GM18867 (cell line): Measurements from ENCODE around the gene LPP.

ENCODE experiments used
- ATAC-seq: cut with Tn5 transposase; IDR thresholded peaks from one replicate; pipeline ENCODE4 v1.9.1; 2021; ENCODE audit warnings: mild to moderate bottlenecking, moderate library complexity; ENCODE audit not compliant: unreplicated experiment

The LPP gene

DNA sequence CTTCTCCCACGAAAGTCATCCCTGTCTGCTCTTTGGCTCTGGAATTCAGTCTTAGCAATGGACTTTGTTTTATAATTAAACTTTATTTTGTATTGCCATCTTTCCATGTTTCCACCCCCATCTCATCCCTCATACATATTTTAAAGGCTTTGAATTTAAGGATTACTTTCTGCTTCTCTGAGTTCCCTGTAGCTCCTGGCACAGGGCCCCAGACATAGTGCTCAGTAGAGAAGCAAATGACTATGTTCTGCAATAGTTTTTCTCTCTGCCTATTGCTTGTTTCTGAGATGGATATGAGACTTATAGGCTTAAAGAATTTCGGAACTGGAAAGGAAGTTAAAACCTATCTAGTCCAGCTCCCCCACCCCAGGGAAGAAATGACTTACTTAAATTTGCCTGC is 197.0 kb downstream of the LPP start:
- ATAC-seq = no peak

GRCh38 chr3:188351648-188352047 is 197.7 kb downstream of the LPP start:
- ATAC-seq = no peak

- no peak for ATAC-seq
These were observed 198.4 kb downstream of the LPP start for GRCh38 chr3:188352196-188352927.

DNA sequence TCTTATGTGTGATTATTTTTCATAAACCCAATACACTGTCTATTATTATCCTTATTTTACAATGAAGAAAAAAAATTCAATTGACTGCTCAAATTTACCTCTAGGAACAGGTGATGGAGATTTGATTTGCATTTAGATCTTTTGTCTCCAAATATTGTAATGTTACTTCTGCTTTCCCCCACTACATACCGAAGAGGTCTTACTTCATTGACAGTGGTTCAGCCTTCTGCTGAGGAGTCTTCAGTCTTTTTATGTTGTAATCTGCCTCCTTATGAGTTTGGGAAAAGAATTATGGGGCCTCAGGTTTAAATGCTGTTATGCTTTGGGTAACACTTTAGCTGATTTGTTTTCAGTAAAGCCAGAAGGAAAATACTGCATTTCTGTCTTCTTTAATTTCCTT is 199.5 kb downstream of the LPP start:
- no peak for ATAC-seq

DNA sequence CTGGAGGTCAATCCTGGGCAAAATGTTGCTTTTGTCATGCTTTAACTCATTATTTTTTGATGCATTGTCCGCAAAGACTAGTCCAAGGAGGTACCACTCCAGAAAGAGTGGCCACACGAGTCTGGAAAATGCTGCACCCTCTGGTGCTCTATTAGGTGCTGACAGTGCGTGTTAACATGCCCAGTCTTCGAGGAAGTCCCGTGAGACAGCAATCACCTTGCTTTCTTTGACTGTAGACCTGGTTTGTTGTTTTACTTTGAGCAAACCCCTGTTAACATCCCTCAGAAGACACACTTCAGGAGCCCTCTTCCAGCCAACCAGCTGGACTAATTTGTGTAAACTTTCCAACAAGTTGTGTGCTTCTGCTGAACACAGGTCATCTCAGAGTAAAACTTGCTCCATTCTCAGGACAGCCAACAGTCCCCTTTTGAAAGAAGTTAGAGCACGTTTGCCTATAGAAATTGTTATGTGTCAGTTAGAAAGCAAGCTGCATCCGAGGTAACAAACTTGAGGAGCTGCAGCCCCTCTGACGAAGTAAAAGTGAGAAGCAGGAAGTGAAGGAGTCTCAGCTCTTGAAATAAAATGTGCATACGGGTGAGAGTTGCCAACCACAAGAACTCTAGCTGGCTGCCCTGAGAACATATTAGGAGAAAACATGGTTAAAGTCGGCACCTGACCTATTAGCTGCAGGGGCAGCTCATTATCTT is 205.0 kb downstream of the LPP start:
- no peak for ATAC-seq

- no peak for ATAC-seq
These were observed 206.5 kb downstream of the LPP start for GRCh38 chr3:188360364-188360881.

GRCh38 chr3:188361888-188362287 is 207.9 kb downstream of the LPP start:
- no peak for ATAC-seq

DNA sequence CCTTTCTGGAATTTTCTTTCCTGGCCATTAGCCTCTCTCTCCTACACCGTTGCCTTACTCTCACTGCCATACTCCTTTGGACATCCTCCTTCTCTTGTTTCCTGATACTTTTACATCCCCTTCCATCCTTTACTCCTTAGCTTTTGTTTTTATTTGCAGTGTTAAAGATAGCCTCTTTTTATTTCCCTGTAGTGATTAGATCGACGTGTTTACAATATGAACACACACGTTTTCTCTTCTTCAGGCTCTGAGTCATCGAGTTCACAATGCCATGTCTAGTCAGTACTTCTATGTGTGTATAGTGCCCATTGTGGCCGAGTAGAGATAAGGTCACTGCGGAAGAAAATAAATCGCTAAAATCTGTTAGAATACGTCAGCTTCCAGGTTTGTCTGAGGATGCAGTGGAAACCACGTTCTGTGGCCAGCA is 208.5 kb downstream of the LPP start:
- no peak for ATAC-seq

GRCh38 chr3:188365184-188365583 is 211.2 kb downstream of the LPP start:
- no peak for ATAC-seq

GRCh38 chr3:188365988-188366698 is 212.2 kb downstream of the LPP start:
- ATAC-seq = no peak

- ATAC-seq = no peak
These were observed 213.7 kb downstream of the LPP start for GRCh38 chr3:188367678-188368077.

- no peak for ATAC-seq
These were observed 215.6 kb downstream of the LPP start for GRCh38 chr3:188369526-188369925.

GRCh38 chr3:188370081-188370830 is 216.3 kb downstream of the LPP start:
- ATAC-seq = no peak

GRCh38 chr3:188378786-188379185 is 224.8 kb downstream of the LPP start:
- ATAC-seq = no peak

- no peak for ATAC-seq
These were observed 226.3 kb downstream of the LPP start for GRCh38 chr3:188380252-188380651.

DNA sequence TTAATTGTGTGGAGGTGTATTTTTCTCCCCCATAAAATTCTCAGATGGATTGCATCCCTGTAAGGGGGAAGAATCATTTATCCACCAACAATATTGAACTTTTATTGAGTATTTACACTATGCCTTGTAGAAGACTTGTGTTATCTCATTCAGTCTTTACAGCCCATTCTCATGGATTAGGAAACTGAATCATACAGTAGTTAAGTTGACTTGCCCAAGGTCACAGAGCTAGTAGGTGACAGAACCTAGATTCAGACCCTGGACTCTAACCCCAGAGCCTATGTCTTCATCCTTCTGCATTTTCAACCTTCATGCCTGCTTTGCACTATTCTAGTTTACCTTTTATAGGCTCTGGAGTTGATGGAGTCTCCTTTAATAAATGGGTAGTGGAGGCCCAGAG is 226.8 kb downstream of the LPP start:
- no peak for ATAC-seq

DNA sequence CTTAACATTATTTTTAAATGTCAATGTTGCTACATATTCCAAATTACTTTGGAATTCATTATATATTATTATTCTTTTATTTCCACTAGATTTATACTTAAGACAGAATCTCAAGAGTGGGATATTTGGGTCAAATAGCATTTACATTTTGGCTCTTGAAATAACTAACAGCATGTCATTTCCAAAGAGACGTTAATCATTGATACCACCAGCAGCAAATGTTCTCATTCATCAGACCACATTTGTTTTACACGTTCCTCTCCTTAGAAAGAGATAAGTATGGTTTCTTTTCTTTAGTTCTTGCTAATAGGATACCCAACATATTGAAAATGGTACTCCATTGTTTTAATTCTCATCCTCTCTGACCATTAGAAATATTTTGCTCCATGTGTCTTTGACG is 229.8 kb downstream of the LPP start:
- no peak for ATAC-seq

DNA sequence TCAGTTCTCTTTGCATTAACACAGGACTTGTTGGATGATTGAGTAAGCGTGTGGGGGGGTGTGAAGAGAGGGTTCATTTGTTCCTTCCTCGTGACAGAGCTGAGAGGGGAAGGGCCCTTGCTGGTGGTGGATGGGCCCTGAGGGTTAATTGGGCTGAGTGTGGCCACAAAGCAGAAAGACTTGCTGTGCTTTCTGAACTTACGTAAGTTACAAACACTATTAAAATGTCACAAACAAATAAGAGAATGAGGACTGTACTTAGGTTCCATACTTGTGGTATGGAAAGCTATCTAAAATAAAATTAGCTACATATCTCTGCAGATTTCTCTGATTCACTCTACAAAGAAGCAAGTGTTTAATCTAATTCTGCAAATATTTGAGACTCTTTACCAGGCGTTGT is 231.3 kb downstream of the LPP start:
- no peak for ATAC-seq

DNA sequence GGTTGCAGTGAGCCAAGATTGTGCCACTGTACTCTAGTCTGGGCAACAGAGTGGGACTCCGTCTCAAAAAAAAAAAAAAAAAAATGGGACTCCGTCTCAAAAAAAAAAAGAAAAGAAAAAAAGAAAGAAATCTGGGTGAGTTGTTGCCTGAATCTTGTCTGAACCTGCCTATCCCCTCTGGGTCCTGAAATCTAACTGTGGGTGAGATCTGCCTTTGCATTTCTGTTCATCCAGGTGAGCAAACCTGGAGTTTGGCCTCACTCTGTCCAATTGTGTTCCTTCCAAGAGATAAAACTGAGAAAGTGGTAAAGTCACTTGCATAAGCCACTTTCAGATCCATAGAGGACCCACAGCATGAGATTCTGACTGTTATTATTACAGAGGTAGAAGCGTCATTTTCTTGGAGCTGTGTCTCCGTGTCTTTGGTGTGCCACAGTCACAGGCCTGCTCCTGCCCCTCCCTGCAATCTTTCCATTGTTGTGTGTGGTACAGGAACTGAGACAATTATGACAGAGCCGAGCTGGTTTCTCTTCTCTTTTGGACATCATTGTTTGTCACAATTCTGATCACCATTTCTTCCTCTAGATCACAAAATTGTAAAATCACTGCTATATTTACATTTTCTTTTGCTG is 235.9 kb downstream of the LPP start:
- ATAC-seq = peak; percentile 99

GRCh38 chr3:188390343-188390718 is 236.4 kb downstream of the LPP start:
- peak; percentile 28 for ATAC-seq
